Activated effector memory CD4-positive, alpha-beta T cell treated with Interleukin-2 at 50 U/mL for 16 hours (primary cell): ENCODE data around the gene MYH11.

Experiments
- DNase-seq: peaks from one replicate; pipeline ENCODE4 v3.0.0-alpha.2; 2020

The MYH11 gene

GRCh38 chr16:15856901-15857698 is at the start of gene MYH11:
MYH11 (minus strand) TSS chr16:15857028; CDS start chr16:15838252, 18,776 bp downstream.
- no peak for DNase-seq

- no peak for DNase-seq
Observed at GRCh38 chr16:15906439-15906838, 49.6 kb upstream of the MYH11 start.

- DNase-seq, result no peak
Observed at GRCh38 chr16:15903960-15904359, 47.1 kb upstream of the MYH11 start.

- no peak for DNase-seq
Observed at GRCh38 chr16:15900901-15901500, 44.2 kb upstream of the MYH11 start.

- no peak for DNase-seq
Observed at GRCh38 chr16:15900357-15900756, 43.5 kb upstream of the MYH11 start.

GRCh38 chr16:15899538-15900100 is 42.8 kb upstream of the MYH11 start:
- DNase-seq, result no peak

GRCh38 chr16:15898654-15899053 is 41.8 kb upstream of the MYH11 start:
- no peak for DNase-seq

GRCh38 chr16:15897834-15898254 is 41.0 kb upstream of the MYH11 start:
- DNase-seq, result no peak

GRCh38 chr16:15897121-15897780 is 40.4 kb upstream of the MYH11 start:
- DNase-seq, result no peak

GRCh38 chr16:15894571-15895374 is 37.9 kb upstream of the MYH11 start:
- DNase-seq, result no peak

- no peak for DNase-seq
Observed at GRCh38 chr16:15891508-15891907, 34.7 kb upstream of the MYH11 start.

- peak; percentile 99 for DNase-seq
Observed at GRCh38 chr16:15888072-15888976, 31.5 kb upstream of the MYH11 start, which contains the start of gene CEP20. CEP20 (minus strand) TSS chr16:15888603; CDS start chr16:15888585, 18 bp downstream.

- DNase-seq, result no peak
Observed at GRCh38 chr16:15887283-15887682, 30.5 kb upstream of the MYH11 start.

- DNase-seq, result no peak
Observed at GRCh38 chr16:15886078-15886477, 29.2 kb upstream of the MYH11 start.

GRCh38 chr16:15885560-15886001 is 28.8 kb upstream of the MYH11 start:
- DNase-seq, result no peak

- no peak for DNase-seq
Observed at GRCh38 chr16:15882563-15882962, 25.7 kb upstream of the MYH11 start.

GRCh38 chr16:15881794-15882379 is 25.1 kb upstream of the MYH11 start:
- DNase-seq, result no peak

- no peak for DNase-seq
Observed at GRCh38 chr16:15880434-15881308, 23.8 kb upstream of the MYH11 start.

GRCh38 chr16:15879255-15879811 is 22.5 kb upstream of the MYH11 start:
- no peak for DNase-seq

GRCh38 chr16:15876503-15876902 is 19.7 kb upstream of the MYH11 start:
- DNase-seq, result no peak
